OCI-M1 (cell line): Measurements from ENCODE around the gene MSMO1.

ENCODE experiments used
- DNase-seq: peaks from one replicate; lab custom pipeline; 2025; lab: John Stamatoyannopoulos, UW

The MSMO1 gene

DNA sequence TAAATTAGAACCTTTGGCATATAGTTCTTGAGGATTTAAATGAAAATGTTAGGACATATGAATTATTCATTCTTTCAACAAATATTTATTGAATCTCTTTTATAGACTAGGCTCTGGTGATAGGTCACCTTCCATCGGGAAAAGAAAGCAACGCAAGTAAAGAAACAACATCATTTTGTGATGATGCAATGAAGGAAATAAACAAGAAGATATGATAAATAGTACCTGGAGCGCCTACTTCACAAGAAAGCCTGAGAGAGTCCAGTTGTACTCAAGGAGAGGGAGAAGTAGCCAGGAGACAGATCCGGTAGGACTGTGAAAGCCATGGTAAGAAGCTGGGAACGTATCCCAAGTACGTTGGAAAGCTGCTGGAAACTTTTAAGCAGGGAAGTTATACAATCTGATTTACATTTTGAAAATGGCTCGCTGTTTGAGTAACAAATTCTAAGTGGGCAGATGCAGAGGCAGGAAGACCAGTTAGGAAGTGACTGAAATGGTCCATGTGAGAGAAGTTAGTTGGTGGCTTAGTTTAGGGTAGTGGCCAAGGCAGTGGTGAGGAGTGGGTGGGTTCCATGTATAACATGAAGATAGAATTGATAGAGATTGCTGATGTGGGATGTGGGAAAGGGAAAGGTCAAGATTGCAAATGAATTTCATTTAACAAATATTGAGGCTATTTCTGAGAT lies 33.7 kb downstream of the MSMO1 start:
- DNase-seq, result no peak

DNA sequence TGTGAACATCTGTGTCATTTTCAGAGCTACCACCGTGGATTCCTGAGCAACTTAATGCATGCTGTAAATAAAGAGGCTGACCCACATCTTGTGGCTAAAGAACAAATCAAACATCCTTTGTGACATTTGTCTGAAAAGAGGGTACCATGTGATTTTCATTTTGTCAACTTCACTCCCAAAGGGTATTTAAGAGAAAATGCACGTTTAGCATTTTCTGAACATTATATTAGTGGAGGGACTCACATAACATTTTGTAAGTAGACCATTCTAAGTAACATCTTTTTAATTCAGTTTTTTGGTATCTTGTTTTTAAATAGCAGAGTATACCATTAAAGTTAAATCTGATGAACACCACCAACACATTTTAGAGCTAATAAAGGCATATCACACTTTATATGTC lies 34.3 kb downstream of the MSMO1 start:
- no peak for DNase-seq

DNA sequence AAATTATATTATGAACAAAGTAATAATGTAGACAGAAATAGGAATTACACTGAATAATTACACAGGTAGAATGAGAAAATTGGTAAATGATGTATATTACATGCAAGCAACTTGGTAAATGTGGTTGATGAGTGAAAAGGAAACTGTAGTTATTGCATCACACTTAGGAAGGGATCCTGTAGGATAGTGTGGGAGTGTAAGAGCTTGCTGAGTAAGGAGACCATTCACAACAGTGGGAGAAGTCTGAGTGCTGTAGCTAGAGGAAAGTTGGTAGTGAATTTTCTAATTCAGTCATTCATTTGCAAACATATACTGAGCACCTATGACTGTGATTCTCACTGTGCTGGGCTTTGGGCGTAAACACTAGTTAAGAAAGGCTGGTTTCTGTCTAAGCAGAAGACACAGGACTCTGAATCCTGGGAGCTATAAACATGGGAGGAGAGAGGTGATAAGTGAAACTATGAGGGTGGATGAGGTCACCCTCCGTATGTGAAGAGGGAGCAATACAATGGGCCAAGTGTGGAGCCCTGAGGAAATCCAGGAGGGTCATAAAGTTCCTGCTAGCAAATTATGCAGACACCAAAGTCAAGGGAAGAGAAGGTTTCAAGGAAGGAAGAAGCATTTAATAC lies 37.1 kb downstream of the MSMO1 start:
- DNase-seq, result peak; percentile 35

DNA sequence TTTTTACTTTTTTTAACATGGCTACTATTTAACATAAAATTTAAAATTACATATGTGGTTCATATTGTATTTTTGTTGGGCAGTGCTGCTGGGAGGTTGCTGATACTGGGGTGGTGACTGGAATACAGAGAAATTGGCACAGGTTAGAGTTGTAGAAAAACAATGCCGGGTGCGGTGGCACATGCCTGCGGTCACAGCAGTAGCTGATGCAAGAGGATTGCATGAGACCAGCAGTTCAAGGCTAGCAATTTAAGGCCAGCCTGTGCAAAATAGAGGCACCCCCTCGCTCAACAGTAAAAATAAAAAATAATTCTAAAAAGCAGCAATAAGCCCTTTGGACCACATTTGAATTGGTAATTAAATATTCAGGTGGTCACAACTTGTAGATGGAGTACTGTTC lies 39.6 kb downstream of the MSMO1 start:
- DNase-seq, result no peak

DNA sequence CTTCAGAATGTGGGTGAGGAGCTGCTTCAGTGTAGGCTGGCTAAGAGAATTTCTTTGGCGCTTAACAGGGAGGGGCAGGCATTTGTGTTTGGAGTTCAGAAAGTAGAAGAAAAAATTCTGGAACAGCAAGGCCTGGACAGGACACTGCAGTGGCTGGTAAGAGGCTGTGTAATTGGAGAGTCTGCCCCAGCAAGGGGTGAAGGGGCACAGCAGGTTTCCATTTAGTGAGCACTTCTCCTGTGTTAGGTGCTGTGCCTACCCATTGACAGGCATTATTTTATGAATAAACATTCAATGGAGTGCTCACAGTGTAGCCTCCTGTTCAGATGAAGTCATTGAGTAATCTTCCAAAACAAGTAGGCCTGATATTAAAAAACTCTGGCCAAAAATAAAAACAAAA lies 40.6 kb downstream of the MSMO1 start:
- no peak for DNase-seq

DNA sequence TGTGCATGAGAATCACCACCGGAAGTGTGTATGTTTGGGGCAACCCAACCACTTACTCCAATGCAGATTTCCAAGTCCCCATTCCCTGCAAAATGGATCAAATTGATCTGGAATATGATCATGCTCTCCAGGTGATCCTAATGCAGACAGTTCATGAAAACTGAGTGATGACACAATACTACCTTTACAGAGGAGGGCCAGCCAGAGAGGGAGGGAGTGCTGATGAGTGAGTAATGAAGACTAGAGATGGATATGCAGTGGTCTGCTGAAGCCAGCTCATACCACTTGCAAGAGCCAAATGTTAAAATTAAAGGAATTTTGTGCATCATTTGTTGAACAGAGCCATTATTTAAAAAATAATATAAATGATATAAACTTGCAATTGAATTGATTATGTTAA lies 41.1 kb downstream of the MSMO1 start:
- no peak for DNase-seq

DNA sequence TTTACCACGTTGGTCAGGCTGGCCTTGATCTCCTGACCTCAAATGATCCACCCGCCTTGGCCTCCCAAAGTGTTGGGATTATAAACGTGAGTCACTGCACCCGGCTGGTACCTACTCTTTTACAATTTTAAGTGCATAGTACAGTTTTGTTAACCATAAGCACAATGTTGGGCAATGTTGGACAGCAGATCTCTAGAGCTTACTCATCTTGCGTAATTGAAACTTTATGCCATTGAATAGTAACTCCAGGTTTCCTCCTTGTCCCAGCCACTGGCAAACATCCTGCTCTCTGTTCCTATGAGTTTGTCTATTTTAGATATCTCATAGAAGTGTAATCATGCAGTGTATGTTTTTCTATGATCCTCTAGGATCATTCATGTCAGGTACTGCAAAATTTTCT lies 42.1 kb downstream of the MSMO1 start:
- DNase-seq, result no peak

DNA sequence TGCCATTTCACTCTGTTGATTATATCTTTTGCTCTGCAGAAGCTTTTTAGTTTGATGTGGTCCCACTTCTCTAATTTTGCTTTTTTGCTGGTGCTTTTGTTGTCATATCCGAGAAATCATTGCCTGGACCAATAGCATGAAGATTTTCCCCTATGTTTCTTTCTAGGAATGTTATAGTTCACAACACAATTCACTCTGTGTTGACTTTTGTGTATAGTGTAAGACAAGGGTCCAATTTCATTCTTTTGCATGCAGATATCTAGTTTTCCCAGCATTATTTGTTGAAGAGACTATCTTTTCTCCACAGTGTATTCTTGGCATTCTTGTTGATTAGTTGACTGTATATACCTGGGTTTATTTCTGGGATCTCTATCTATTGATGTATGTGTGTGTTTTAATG lies 43.1 kb downstream of the MSMO1 start:
- no peak for DNase-seq

DNA sequence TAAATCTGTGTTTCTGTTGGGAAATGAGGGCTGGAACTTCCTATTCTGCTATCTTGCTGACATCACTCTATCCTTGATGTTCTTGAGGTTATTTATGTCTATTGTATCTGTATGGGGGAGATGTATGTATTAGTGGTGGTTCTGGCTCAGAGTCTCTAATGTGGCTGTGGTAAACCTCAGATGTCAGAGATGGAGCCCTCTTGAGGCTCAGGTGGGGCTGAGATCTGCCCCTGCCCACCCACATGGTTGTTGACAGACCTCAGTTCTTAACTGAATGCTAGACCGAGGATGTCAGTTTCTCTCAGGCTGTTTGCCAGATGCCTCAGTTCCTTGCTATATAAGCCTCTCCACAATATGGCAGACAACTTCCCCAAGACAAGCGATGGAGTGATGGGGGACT lies 48.0 kb downstream of the MSMO1 start:
- no peak for DNase-seq

DNA sequence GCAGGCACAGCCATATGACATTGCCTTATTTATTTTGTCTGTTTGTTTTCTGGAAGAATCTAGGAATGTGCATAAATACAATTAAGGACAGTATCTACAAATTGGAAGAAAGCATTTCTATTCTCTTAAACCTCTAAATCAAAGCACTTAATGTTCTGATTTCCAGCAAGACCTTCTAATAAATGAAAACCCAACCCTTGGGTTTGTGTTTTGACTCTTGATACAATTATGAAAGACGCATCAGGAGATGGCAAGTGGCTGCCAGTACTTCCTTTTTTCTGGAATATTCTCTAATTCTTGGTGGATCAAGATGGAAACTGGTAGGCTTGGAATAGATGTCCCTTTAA lies 50.9 kb downstream of the MSMO1 start:
- DNase-seq, result no peak

DNA sequence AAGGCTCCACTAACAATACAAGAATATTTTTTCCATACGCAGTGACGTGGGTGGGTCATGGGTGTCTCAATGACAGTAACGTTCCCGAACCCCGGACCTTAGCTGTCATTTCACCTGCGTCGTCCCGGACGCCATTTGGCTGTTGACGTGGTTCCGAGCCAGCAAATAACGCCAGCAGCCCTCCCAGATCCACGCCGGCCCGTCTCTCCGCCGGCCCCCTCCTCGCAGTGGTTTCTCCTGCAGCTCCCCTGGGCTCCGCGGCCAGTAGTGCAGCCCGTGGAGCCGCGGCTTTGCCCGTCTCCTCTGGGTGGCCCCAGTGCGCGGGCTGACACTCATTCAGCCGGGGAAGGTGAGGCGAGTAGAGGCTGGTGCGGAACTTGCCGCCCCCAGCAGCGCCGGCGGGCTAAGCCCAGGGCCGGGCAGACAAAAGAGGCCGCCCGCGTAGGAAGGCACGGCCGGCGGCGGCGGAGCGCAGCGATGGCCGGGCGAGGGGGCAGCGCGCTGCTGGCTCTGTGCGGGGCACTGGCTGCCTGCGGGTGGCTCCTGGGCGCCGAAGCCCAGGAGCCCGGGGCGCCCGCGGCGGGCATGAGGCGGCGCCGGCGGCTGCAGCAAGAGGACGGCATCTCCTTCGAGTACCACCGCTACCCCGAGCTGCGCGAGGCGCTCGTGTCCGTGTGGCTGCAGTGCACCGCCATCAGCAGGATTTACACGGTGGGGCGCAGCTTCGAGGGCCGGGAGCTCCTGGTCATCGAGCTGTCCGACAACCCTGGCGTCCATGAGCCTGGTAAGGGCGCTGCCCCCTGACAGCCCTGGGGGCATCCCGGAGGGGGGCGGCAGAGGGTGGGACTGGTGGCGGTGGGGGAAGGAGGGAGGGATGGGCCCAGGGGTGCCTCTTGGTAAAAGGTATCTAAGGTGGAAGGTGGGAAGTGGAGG lies 51.5 kb downstream of the MSMO1 start, which contains the start of gene CPE:
Gene CPE, plus strand, starts transcription at position 264 of the 933 bp plus-strand sequence. Its CDS starts 214 bp downstream, at position 478.
- peak; percentile 84 for DNase-seq

DNA sequence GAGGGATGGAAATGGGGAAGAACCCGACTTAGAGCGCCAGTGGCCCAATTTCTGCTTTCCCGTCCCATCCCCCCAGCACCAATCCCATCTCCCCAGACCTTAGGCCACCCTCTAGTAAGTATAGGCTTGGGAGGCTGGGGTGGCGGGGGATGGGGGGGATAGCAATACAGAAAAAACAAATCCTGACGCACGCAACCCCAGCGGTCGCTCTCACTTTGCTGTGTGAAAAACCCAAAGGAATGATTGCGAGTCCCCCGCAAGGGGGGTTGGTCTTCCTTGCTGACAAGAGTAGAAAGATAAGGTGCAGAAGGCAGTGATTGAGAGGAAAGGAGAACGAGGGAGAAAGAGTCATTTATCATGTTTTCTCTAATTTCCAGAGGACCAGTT lies 52.2 kb downstream of the MSMO1 start:
- DNase-seq, result no peak

DNA sequence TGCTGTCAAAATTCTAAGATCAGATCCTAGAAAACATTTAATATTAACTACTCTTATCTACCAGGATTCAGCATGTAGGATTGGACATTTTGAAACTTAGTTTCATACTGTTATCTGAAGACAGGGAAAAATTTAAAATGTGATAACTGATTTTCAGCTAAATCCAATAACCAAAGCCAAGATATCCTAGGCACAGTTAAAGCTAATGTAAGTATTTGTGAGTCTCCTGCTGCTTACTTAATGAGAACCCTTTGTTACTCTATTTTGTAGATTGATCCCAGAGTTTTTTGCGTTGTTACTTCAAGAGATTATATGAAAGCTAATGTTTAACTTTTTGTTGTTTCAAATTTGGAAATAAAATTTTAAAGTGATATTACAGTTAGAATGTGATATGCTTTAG lies 53.3 kb downstream of the MSMO1 start:
- DNase-seq, result no peak

DNA sequence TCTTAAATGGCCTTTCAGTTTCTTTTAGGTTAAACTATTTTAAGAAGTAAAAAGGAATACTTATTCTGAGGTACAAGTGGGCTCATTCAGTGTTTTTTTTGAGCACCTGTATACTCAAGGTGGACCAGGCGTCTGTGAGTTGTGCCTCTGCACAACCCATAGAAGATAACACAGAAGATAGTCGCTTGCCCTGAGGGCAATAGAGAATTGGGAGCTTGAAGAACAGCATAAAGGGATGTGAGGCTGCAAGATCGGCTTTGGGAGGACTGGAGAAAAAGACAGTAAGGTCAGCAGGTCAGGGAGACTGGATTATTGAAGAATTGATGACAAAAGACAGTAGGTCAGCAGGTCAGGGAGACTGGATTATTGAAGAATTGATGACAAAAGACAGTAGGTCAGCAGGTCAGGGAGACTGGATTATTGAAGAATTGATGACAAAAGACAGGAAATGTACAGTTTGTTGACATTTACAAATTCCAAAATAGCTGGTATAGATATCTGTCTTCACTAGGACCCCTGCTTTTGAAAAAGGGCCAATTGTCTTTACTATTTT lies 54.4 kb downstream of the MSMO1 start:
- no peak for DNase-seq

DNA sequence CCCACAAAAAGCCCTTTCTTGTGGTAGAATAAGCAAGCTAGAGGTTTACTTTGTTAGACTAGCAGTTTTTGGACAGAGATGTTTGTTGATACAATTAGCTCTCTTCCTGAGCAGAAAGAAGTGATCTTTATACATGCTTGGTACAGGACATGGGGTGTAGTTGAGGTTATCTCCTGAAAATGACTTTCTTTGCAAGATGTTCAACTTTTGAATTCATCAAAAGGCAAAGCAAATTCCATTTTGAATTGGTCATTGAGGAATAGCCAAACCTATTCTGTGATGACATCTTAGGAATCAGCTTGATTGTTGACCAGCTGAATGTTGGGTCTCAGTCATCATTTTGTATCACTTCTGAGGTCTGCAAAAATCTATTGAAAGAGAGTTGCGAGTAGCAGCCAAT lies 55.2 kb downstream of the MSMO1 start:
- DNase-seq, result no peak

DNA sequence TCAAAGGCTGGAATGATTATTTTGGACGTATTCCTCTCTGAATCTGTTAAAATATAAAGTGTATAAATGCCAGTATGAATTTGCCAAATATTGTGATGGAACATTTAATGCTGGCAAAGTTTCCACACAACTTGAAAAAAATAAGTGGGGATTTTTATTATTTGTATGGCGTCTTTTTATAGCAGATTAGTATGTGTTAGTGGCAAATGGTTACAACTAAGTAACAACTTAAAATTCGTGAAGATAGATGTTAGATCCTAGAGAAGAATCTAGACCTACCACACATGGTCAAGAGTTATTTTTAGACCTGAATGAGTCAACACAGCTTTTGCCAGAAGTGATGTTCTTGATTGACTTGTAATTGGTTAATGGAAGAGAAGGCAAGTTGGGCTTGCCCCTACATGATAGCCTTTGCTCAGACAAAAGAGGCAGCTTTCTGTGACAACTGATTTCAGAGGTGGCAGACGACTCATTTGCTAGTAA lies 56.2 kb downstream of the MSMO1 start:
- DNase-seq, result no peak

DNA sequence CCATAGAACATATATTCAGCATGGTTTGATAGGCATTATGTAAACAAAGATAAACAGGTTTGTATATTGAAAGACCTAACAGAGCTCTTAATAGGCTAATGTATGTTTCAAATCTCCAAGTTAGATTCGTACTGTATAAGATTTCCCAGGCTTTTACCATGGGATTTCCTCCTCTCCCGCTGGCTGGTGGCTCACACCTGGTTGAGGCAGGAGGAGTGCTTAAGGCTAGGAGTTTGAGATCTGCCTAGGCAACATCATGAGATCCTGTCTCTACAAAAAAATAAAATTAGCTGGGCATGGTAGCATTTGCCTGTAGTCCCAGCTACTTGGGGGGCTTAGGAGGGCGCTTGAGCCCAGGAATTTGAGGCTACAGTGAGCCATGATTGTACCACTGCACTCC lies 56.7 kb downstream of the MSMO1 start:
- no peak for DNase-seq

DNA sequence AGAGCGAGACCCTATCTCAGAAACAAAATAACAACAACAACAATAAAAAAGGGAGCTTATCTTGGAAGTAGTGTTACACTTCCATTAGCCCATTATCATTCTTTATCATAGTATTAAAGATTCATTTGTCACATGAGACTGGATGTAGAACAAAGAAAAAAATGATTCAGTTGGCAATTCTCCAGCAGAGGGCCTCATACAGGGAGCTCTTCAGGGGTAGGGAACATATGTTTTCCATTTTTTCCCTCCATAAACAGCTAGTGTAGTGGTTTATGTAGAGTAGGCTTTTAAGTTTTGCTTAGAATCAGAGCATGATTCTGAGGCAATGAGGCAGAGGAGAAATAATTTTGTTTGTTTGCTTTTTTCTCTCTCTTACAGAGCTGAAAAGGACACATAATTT lies 57.1 kb downstream of the MSMO1 start:
- DNase-seq, result peak; percentile 43

DNA sequence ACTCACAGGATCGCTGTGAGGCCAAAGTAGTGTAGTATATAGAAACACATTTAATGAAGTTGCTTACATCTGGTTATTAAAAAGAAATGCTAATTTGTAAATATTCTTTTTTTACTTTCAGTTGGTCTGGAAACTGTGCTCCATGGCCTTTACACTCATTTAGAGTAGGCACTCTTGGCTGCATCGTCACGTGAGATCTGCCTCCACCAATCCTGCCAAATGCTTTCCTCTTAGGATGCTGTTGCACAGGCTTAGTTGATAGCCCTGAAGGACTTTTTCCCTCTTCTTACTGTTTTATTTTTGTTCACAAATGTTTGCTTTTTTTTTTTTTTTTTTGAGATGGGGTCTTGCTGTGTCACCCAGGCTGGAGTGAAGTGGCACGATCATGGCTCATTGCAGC lies 57.7 kb downstream of the MSMO1 start:
- no peak for DNase-seq

DNA sequence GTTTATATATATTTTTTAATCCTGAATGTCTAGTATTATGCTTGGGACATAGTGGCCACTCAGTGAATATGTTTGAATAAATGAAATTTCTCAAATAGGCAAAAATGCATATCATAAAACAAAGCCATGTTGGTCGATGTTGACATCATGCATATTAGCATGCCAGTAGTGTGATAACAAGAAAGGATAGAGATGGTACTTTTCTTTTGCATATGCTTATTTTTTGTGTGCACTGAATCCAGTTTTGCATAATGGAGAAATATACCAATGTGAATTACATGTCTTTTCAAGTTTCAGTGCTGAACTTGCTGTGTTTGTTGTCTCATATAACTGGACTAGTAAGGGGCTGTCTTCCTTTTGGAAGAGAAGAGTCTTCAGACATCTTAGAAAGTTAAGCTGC lies 58.9 kb downstream of the MSMO1 start:
- no peak for DNase-seq

DNA sequence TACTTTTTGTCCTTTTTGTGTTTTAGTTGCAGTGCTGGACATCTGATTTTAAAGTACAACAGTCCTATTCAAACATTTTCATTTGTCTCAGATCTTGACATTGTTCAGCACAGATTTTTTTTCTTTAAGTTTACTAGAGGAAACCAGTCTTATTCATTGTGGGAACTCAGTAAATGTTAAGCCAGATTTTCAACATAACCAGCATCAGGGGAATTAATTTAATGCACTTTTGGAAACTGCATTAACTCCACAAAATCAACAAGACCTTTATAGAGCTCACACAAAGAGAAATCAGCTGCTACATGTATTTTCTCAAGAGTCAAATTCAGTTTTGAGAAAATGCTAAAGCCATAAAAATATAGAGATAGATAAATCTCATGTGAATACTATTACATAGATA lies 61.3 kb downstream of the MSMO1 start:
- DNase-seq, result no peak
